HCT116 (cell line): ENCODE measurements around the gene TFF1. TPM values are rescaled to one million over a fixed set of nuclear protein-coding genes. Genes with fewer than 3 reads are reported as not detected.

Experiments used
- ATAC-seq: fragments of 200-7000 bp; cut with Tn5 transposase; 2 replicates; pipeline ENCODE4 v1.9.1; 2020; ENCODE audit warnings: mild to moderate bottlenecking, moderate library complexity
- BruUV-seq: library from RNA; stranded (reverse); fragments of 400-500 nt; replicated peaks from 2 replicates; lab custom pipeline; 2021; lab: Mats Ljungman, UMichigan
- CTCF ChIA-PET: fragments of 300-600 bp; sonication (Branson Sonifier 250); formaldehyde crosslinking; loops from one replicate; lab custom pipeline; 2021; ENCODE audit warnings: antibody characterized with exemption; lab: Charles Lee
- POLR2A ChIA-PET: fragments of 300-600, 350-600 bp; sonication (Branson Sonifier 250); formaldehyde crosslinking; loops from one replicate; lab custom pipeline; 2021; ENCODE audit warnings: antibody characterized with exemption; lab: Charles Lee
- RAD21 ChIA-PET, 2 experiments: fragments of 300-600 bp; sonication (Branson Sonifier 250); formaldehyde crosslinking; loops; one replicate each; lab custom pipeline; 2023; ENCODE audit warnings: low total read pairs in 2 of 2; ENCODE audit not compliant: uncharacterized antibody in 2 of 2, unreplicated experiment in 2 of 2, low non-redundant PET in 1 of 2; lab: Charles Lee
- DNase-seq: peaks from one replicate; pipeline ENCODE4 v3.0.0-alpha.2; 2010; ENCODE audit warnings: low read depth, low spot score
- H2AFZ ChIP-seq: fragments of 200-600 bp; shearing (Covaris generic), sonication (generic); 2 replicates; pipeline ENCODE4 v1.6.1; 2017; ENCODE audit warnings: low read depth, mixed run types, mixed read lengths, antibody characterized with exemption, low read length; ENCODE audit not compliant: poor library complexity, severe bottlenecking
- H3K27ac ChIP-seq: 2 replicates; pipeline ENCODE4 v1.5.1; 2012; ENCODE audit warnings: low read depth, low read length
- H3K27me3 ChIP-seq: fragments of 200-600 bp; sonication (generic); 2 replicates; pipeline ENCODE4 v1.6.1; 2016; ENCODE audit warnings: mixed run types, low read length, mixed read lengths; ENCODE audit not compliant: insufficient read depth
- H3K36me3 ChIP-seq, 2 experiments: fragments of 200-500 bp in 1 of 2; fragments of 200-600 bp in 1 of 2; sonication (Bioruptor generic) in 1 of 2; sonication (generic) in 1 of 2; 2 replicates each; pipeline versions ENCODE4 v1.5.1 to v1.6.1; 2014 to 2016; ENCODE audit warnings: low read length in 2 of 2, inconsistent platforms in 1 of 2, mixed read lengths in 1 of 2, mixed run types in 1 of 2; ENCODE audit not compliant: insufficient read depth in 2 of 2, control insufficient read depth in 1 of 2
- H3K4me1 ChIP-seq, 2 experiments: fragments of 200-600 bp in 1 of 2; sonication (generic) in 1 of 2; 2 replicates each; pipeline versions ENCODE4 v1.5.1 to v1.6.1; 2012 to 2017; ENCODE audit warnings: low read length in 2 of 2, inconsistent platforms in 1 of 2, mild to moderate bottlenecking in 1 of 2, mixed read lengths in 1 of 2, mixed run types in 1 of 2, moderate library complexity in 1 of 2; ENCODE audit not compliant: insufficient read depth in 2 of 2, control insufficient read depth in 1 of 2
- H3K4me2 ChIP-seq: fragments of 200-600 bp; sonication (generic); 2 replicates; pipeline ENCODE4 v1.6.1; 2017; ENCODE audit warnings: mixed run types, low read length, mixed read lengths
- H3K4me3 ChIP-seq, 2 experiments: fragments of 200-600 bp in 1 of 2; sonication (generic) in 1 of 2; replicated peaks in 1 of 2; 2 replicates each; pipeline ENCODE4 v1.5.1; 2011 to 2016; ENCODE audit warnings: low read length in 2 of 2, control low read depth in 1 of 2, low read depth in 1 of 2, mild to moderate bottlenecking in 1 of 2, mixed read lengths in 1 of 2, mixed run types in 1 of 2
- H3K79me2 ChIP-seq: fragments of 200-600 bp; sonication (generic); 2 replicates; pipeline ENCODE4 v1.6.1; 2017; ENCODE audit warnings: mild to moderate bottlenecking, mixed run types, low read length, moderate library complexity, mixed read lengths; ENCODE audit not compliant: insufficient read depth
- H3K9ac ChIP-seq: fragments of 200-600 bp; sonication (generic); 2 replicates; pipeline ENCODE4 v1.6.1; 2016; ENCODE audit warnings: low read length, mixed read lengths
- H3K9me2 ChIP-seq: fragments of 200-600 bp; sonication (generic), shearing (Covaris generic); 2 replicates; pipeline ENCODE4 v1.6.1; 2017; ENCODE audit warnings: mixed run types, mild to moderate bottlenecking, moderate library complexity; ENCODE audit not compliant: insufficient read depth
- H3K9me3 ChIP-seq, 2 experiments: fragments of 200-500 bp in 1 of 2; fragments of 200-600 bp in 1 of 2; sonication (Bioruptor generic) in 1 of 2; sonication (generic) in 1 of 2; 2 replicates each; pipeline ENCODE4 v1.6.1; 2014 to 2017; ENCODE audit warnings: low read length in 2 of 2, mixed read lengths in 2 of 2, inconsistent platforms in 1 of 2, low read depth in 1 of 2, mild to moderate bottlenecking in 1 of 2, mixed run types in 1 of 2, moderate library complexity in 1 of 2; ENCODE audit not compliant: control insufficient read depth in 1 of 2, insufficient read depth in 1 of 2
- H4K20me1 ChIP-seq: fragments of 200-600 bp; sonication (generic), shearing (Covaris generic); 2 replicates; pipeline ENCODE4 v1.6.1; 2017; ENCODE audit warnings: mixed run types, mild to moderate bottlenecking, moderate library complexity; ENCODE audit not compliant: insufficient read depth
- CBX3 ChIP-seq: IDR thresholded peaks from 2 replicates; pipeline ENCODE4 v1.6.1; 2012; ENCODE audit warnings: low read depth
- EGR1 ChIP-seq: IDR thresholded peaks from 2 replicates; pipeline ENCODE4 v1.6.1; 2012; ENCODE audit warnings: low read depth
- ELF1 ChIP-seq: IDR thresholded peaks from 2 replicates; pipeline ENCODE4 v1.6.1; 2012; ENCODE audit warnings: low read depth, borderline replicate concordance
- EZH2 ChIP-seq: fragments of 200-600 bp; sonication (generic); IDR thresholded peaks from 2 replicates; pipeline ENCODE4 v1.6.1; 2017; ENCODE audit warnings: antibody characterized with exemption, mixed run types
- FOSL1 ChIP-seq: IDR thresholded peaks from 2 replicates; pipeline ENCODE4 v1.6.1; 2012; ENCODE audit warnings: low read depth
- JUND ChIP-seq: IDR thresholded peaks from 2 replicates; pipeline ENCODE4 v1.6.1; 2012
- RAD21 ChIP-seq: IDR thresholded peaks from 2 replicates; pipeline ENCODE4 v1.6.1; 2012; ENCODE audit warnings: low read depth, mild to moderate bottlenecking
- SRF ChIP-seq: IDR thresholded peaks from 2 replicates; pipeline ENCODE4 v1.6.1; 2012; ENCODE audit warnings: low read depth
- TCF7L2 ChIP-seq: IDR thresholded peaks from 2 replicates; pipeline ENCODE4 v1.7.0; 2011; ENCODE audit warnings: borderline replicate concordance, inconsistent platforms; ENCODE audit not compliant: insufficient read depth, insufficient read length; ENCODE audit errors: extremely low read depth
- YY1 ChIP-seq: IDR thresholded peaks from 2 replicates; pipeline ENCODE4 v1.6.1; 2011; ENCODE audit warnings: low read length, low read depth, moderate library complexity, mild to moderate bottlenecking; ENCODE audit not compliant: insufficient replicate concordance; ENCODE audit errors: extremely low read depth
- intact Hi-C: fragments of 100-400 bp; cut with micrococcal nuclease; formaldehyde crosslinking; loops from 2 replicates; pipeline ENCODE4 v1.10.0; 2022
- total RNA-seq: library from RNA; stranded (reverse); gene quantifications from one replicate; pipeline ENCODE4 v1.2.1, GENCODE V29; 2021; ENCODE audit not compliant: unreplicated experiment
- TF ChIP-seq, protein P1 (sequence below): IDR thresholded peaks from 2 replicates; pipeline ENCODE4 v1.6.1; 2012
- TF ChIP-seq, protein P2 (sequence below): IDR thresholded peaks from 2 replicates; pipeline ENCODE4 v1.6.1; 2012; ENCODE audit warnings: low read depth
- TF ChIP-seq, protein P3 (sequence below): IDR thresholded peaks from 2 replicates; pipeline ENCODE4 v1.6.1; 2012

The TFF1 gene
- total RNA-seq, 1 experiment from 2014 or later = 0.61 TPM

DNA sequence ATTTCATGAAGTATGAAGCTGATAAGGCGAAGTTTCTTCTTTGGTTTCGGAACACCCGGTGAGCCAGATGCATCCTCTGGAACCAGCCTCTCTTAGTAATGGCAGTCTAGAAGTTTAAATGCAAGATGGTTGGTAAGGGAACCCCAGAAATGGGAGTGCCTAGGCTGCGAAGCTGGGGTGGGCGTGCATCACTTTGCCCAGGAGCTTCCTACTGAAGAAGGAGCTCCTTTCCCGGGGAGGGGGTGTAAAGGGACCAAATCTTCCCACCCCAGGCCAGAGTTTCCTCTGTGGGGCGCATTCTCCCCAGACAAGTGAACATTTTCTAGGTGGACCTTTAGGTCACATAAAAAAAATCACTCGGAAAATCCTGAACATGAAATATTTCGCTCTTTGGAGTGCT is 19.9 kb downstream of the TFF1 start:
- Histone ChIP-seq H3K4me2 (no peak overlapping the region), H3K4me3 (no peak overlapping the region), H3K79me2 (no peaks in the 10 kb centered on the region), H2AFZ (no peak overlapping the region), H3K9ac (no peak overlapping the region), H3K9me3 (no peaks in the 10 kb centered on the region), H3K36me3 (no peaks in the 10 kb centered on the region), H3K4me1 (no peaks in the 10 kb centered on the region), H3K27me3 (no peaks in the 10 kb centered on the region), H4K20me1 (no peaks in the 10 kb centered on the region), H3K27ac (no peak overlapping the region)
- intact Hi-C loops = no loop called here
- POLR2A ChIA-PET = no interaction called here
- ATAC-seq (no peak), DNase-seq (no peak)
- RAD21 ChIA-PET = no interaction called here
- TF ChIP-seq YY1 (no peak), EZH2 (no peak), CBX3 (no peak)
- TF ChIP-seq, protein P1, sequence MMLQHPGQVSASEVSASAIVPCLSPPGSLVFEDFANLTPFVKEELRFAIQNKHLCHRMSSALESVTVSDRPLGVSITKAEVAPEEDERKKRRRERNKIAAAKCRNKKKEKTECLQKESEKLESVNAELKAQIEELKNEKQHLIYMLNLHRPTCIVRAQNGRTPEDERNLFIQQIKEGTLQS = no peak
- TF ChIP-seq, all 23 proteins: peak for 0
- BruUV-seq = no TSS peak
- CTCF ChIA-PET = no interaction called here
- no peaks in the 10 kb centered on the region for H3K9me2 ChIP-seq

DNA sequence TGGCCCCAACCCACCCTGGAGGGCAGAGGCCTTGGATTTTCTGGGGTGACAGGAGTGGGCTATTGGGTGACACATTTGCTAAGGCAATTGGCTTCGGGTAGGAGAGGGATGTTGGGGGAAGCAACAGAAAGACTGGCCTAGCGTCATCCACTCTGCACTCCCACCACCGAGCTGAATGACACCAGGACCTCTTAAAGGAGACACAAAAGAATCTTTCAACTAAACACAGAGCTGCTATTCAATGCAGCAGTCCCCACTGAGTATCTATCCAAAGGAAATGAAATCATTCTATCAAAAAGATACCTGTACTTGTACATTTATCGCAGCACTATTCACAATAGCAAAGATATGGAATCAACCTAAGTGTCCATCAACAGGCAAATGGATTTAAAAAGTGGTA is 21.7 kb downstream of the TFF1 start:
- DNase-seq = no peak
- Histone ChIP-seq H3K4me1 (no peaks in the 10 kb centered on the region), H3K9me2 (no peaks in the 10 kb centered on the region), H3K4me3 (no peak overlapping the region), H3K9me3 (no peaks in the 10 kb centered on the region), H4K20me1 (no peaks in the 10 kb centered on the region), H3K27me3 (no peaks in the 10 kb centered on the region), H3K27ac (no peak overlapping the region), H3K4me2 (no peak overlapping the region), H3K9ac (no peak overlapping the region), H3K36me3 (no peaks in the 10 kb centered on the region), H2AFZ (no peak overlapping the region), H3K79me2 (no peaks in the 10 kb centered on the region)
- TF ChIP-seq, protein P2, sequence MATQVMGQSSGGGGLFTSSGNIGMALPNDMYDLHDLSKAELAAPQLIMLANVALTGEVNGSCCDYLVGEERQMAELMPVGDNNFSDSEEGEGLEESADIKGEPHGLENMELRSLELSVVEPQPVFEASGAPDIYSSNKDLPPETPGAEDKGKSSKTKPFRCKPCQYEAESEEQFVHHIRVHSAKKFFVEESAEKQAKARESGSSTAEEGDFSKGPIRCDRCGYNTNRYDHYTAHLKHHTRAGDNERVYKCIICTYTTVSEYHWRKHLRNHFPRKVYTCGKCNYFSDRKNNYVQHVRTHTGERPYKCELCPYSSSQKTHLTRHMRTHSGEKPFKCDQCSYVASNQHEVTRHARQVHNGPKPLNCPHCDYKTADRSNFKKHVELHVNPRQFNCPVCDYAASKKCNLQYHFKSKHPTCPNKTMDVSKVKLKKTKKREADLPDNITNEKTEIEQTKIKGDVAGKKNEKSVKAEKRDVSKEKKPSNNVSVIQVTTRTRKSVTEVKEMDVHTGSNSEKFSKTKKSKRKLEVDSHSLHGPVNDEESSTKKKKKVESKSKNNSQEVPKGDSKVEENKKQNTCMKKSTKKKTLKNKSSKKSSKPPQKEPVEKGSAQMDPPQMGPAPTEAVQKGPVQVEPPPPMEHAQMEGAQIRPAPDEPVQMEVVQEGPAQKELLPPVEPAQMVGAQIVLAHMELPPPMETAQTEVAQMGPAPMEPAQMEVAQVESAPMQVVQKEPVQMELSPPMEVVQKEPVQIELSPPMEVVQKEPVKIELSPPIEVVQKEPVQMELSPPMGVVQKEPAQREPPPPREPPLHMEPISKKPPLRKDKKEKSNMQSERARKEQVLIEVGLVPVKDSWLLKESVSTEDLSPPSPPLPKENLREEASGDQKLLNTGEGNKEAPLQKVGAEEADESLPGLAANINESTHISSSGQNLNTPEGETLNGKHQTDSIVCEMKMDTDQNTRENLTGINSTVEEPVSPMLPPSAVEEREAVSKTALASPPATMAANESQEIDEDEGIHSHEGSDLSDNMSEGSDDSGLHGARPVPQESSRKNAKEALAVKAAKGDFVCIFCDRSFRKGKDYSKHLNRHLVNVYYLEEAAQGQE = no peak
- TF ChIP-seq FOSL1 (no peak), RAD21 (no peak), EZH2 (no peak), EGR1 (no peak), ELF1 (no peak), SRF (no peak), TCF7L2 (no peak), JUND (no peak), YY1 (no peak)
- TF ChIP-seq, protein P3, sequence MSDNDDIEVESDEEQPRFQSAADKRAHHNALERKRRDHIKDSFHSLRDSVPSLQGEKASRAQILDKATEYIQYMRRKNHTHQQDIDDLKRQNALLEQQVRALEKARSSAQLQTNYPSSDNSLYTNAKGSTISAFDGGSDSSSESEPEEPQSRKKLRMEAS = no peak
- POLR2A ChIA-PET = no interaction called here
- no TSS peak for BruUV-seq
- CTCF ChIA-PET = no interaction called here
- ATAC-seq = no peak
- intact Hi-C loops = no loop called here
- RAD21 ChIA-PET = no interaction called here
